ENCODE results near the gene SLC15A3.
A peak's percentile ranks its signal among the peaks of the same experiment; 100 is the strongest.
"Not testable (repeated sequence)": the region's sequence is repeated elsewhere in the genome, so short reads cannot be mapped to it uniquely, and the experiment has no call there.

SLC15A3 gene

GRCh38 chr11:60914633-60915247 lies 37.2 kb downstream of the SLC15A3 start:
- DNase-seq (ENCODE audit: low spot score), result no peak

DNA sequence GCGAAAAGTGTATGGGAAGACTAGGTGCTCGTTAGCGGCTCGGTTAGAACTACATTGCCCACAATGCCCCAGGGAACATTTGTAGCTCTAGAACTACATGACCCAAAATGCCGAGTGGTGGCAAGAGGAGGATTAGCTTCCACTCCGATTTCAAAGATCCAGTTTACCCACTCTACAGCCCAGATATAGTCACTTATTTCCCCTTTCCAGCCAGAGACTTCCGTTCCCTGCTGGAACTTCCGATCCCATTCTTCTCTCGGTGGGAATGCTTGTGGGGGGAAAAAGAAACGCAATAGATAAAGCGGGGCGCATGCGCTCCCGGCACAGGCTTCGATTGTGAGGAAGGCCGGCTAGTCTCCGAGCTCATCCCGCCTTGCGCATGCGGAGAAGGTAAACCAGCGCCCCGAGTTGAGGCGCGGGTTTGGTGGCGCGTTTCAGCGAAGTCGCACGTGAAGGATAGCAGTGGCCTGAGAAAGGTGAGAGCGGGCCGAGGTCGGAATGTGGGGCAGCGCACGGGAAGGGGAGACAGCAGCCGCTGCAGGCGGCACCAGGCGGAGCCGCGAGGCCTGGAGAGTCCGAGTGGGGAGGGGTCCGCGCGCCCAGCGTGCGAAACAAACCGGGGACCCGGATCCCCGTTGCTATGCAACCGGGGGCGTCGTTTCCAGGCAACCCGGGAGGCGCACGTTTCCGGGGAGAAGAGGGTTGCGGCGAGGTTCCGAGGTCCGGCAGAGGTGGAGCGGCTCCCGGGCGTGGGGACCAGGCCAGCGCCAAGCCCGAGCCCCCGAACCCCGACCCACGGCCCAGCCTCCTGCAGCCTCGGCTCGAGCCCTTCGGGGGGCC lies 38.0 kb downstream of the SLC15A3 start, which contains the start of gene TMEM109:
TMEM109 (plus strand) TSS at position 366 of the 840 bp plus-strand sequence. CDS start 5,536 bp downstream, outside the sequence.
- DNase-seq (ENCODE audit: low spot score), result peak; percentile 94

GRCh38 chr11:60912851-60913528 lies 39.0 kb downstream of the SLC15A3 start:
- DNase-seq (ENCODE audit: low spot score), result no peak

- DNase-seq (ENCODE audit: low spot score), result no peak
Measured at GRCh38 chr11:60912223-60912850, 39.6 kb downstream of the SLC15A3 start.

GRCh38 chr11:60910711-60911380 lies 41.1 kb downstream of the SLC15A3 start:
- no peak for DNase-seq (ENCODE audit: low spot score)

GRCh38 chr11:60910281-60910687 lies 41.7 kb downstream of the SLC15A3 start:
- DNase-seq (ENCODE audit: low spot score), result no peak

GRCh38 chr11:60909680-60910280 lies 42.2 kb downstream of the SLC15A3 start:
- DNase-seq (ENCODE audit: low spot score), result not testable (repeated sequence)

GRCh38 chr11:60908803-60909202 lies 43.2 kb downstream of the SLC15A3 start:
- DNase-seq (ENCODE audit: low spot score), result no peak

- DNase-seq (ENCODE audit: low spot score), result peak; percentile 96
Measured at GRCh38 chr11:60906132-60906972, 45.6 kb downstream of the SLC15A3 start, which contains the start of gene PRPF19. PRPF19 (minus strand) TSS chr11:60906585; CDS start chr11:60906382, 203 bp downstream.

GRCh38 chr11:60905551-60906113 lies 46.3 kb downstream of the SLC15A3 start:
- no peak for DNase-seq (ENCODE audit: low spot score)

- DNase-seq (ENCODE audit: low spot score), result no peak
Measured at GRCh38 chr11:60905047-60905446, 46.9 kb downstream of the SLC15A3 start.

GRCh38 chr11:60902625-60903024 lies 49.4 kb downstream of the SLC15A3 start:
- no peak for DNase-seq (ENCODE audit: low spot score)

GRCh38 chr11:60900673-60901404 lies 51.1 kb downstream of the SLC15A3 start:
- DNase-seq (ENCODE audit: low spot score), result no peak

- no peak for DNase-seq (ENCODE audit: low spot score)
Measured at GRCh38 chr11:60899977-60900376, 52.0 kb downstream of the SLC15A3 start.

DNA sequence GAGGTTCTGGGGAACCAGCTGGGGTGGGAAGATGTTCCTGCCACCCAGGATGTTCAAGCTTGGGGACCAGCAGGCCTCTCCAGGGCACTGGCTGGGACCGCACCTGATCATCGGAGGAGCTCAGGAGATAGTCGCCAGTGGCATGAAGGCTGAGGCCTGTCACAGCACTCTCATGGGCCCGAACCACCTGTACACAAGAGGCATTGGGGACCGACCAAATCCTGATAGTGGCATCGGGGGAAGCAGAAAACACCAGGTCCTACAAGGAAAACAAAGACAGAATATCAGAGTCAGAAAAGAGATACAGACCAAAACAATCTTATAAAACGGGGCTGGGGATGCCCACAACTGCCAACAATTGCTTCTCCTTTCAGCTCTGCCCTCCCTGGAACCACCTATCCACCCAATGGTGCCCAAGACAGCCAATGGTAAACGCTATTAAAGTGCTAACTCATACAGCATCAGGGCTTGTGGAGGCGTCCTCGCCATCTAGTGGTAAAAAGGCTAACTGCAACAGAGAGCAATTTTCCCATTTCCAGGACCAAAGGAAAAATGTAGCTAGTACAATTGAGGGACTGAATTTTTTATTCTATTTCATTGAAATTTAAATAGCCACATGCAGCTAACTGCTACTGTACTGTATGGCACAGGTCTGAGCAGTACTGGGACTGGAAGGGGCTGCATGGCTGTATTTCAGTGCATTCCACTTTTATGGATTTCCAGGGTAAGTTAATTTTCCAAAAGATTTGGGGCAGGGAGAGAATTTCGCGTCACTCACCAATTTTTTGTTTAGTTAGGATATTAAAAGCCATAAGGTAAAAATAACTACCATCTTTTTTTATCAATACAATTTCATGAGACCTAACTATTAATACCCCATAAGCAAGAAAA lies 52.7 kb downstream of the SLC15A3 start:
- peak; percentile 62 for DNase-seq (ENCODE audit: low spot score)

DNA sequence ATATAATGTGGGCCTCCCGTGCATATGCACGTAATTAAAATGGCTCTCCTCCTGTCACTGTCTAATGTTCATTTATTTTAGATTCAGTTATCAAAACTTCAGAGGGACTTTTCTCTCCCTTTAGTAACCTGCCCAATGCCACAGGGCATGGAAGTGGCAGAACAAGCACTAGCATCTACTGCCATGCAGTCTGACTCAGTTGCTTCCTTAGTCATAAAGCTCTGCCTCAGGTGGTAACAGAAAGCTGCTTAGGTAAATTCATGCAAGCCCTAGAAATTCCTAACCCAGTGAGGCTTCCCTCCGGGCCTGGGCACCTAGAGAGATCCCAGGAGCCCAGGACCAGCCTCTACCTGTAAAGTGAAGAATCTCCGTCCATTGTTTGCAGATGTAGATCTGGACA lies 54.5 kb downstream of the SLC15A3 start:
- no peak for DNase-seq (ENCODE audit: low spot score)

- no peak for DNase-seq (ENCODE audit: low spot score)
Measured at GRCh38 chr11:60895687-60896086, 56.3 kb downstream of the SLC15A3 start.
